Left ventricle myocardium inferior (tissue), 1 donor: Measurements from ENCODE around the gene CLPTM1. TPM values are rescaled to one million over a fixed set of nuclear protein-coding genes. Genes with fewer than 3 reads are reported as not detected.
"Not testable (repeated sequence)": the region's sequence is repeated elsewhere in the genome, so short reads cannot be mapped to it uniquely, and the experiment has no call there.

Source experiments
- DNase-seq: peaks from one replicate; pipeline ENCODE4 v3.0.0-alpha.2; 2020
- H3K27ac ChIP-seq: fragments of 200-600 bp; replicated peaks from 2 replicates; pipeline ENCODE4 v1.8.0; 2021
- H3K27me3 ChIP-seq: fragments of 200-600 bp; 2 replicates; pipeline ENCODE4 v1.8.0; 2021; ENCODE audit warnings: low read depth
- H3K36me3 ChIP-seq: fragments of 200-600 bp; 2 replicates; pipeline ENCODE4 v1.8.0; 2021
- H3K4me1 ChIP-seq: fragments of 200-600 bp; 2 replicates; pipeline ENCODE4 v1.8.0; 2021
- H3K4me3 ChIP-seq: fragments of 200-600 bp; 2 replicates; pipeline ENCODE4 v1.8.0; 2021; ENCODE audit warnings: mild to moderate bottlenecking, moderate library complexity
- H3K9me3 ChIP-seq: fragments of 200-600 bp; replicated peaks from 2 replicates; pipeline ENCODE4 v1.8.0; 2021
- CTCF ChIP-seq: fragments of 200-600 bp; IDR thresholded peaks from 2 replicates; pipeline ENCODE4 v1.8.0; 2021; ENCODE audit warnings: antibody characterized with exemption, mild to moderate bottlenecking, borderline replicate concordance
- intact Hi-C: fragments of 100-400 bp; cut with micrococcal nuclease; formaldehyde crosslinking; loops from one replicate; pipeline ENCODE4 v1.11.0; 2022
- total RNA-seq: library from RNA; stranded (reverse); fragmentation: NEBNext Ultra II Directional; extraction: Animal tissue kit (Norgen Biotek cat#: 25700); gene quantifications from one replicate; pipeline ENCODE4 v1.2.1, GENCODE V29; 2021
- donor health status: DM: no; HTN: yes; CAD: no; lungs with severe emphysema.

CLPTM1 gene
- total RNA-seq, 1 donor from 2014 or later = 89.3 TPM

GRCh38 chr19:44993526-44993925 is 38.3 kb downstream of the CLPTM1 start:
- no peak overlapping the region for H3K4me3 ChIP-seq
- intact Hi-C loops = no loop called here
- no peaks in the 10 kb centered on the region for H3K4me1 ChIP-seq
- no peaks in the 10 kb centered on the region for H3K9me3 ChIP-seq
- peaks cover 52% of the 10 kb centered on the region for H3K36me3 ChIP-seq
- no peaks in the 10 kb centered on the region for H3K27me3 ChIP-seq
- TF ChIP-seq CTCF = no peak
- no peak for DNase-seq
- no peak overlapping the region for H3K27ac ChIP-seq

GRCh38 chr19:44993926-44994537 is 38.9 kb downstream of the CLPTM1 start:
- H3K9me3 ChIP-seq = no peaks in the 10 kb centered on the region
- no peak for DNase-seq
- peaks cover 47% of the 10 kb centered on the region for H3K36me3 ChIP-seq
- no peak overlapping the region for H3K27ac ChIP-seq
- H3K4me3 ChIP-seq = no peak overlapping the region
- no peaks in the 10 kb centered on the region for H3K27me3 ChIP-seq
- no peaks in the 10 kb centered on the region for H3K4me1 ChIP-seq
- intact Hi-C loops = no loop called here
- TF ChIP-seq CTCF = no peak

GRCh38 chr19:44998025-44998424 is 42.8 kb downstream of the CLPTM1 start:
- DNase-seq = no peak
- H3K9me3 ChIP-seq = no peaks in the 10 kb centered on the region
- intact Hi-C loops = no loop called here
- H3K4me1 ChIP-seq = peaks cover 14% of the 10 kb centered on the region
- H3K27ac ChIP-seq = no peak overlapping the region
- peaks cover 9% of the 10 kb centered on the region for H3K36me3 ChIP-seq
- no peaks in the 10 kb centered on the region for H3K27me3 ChIP-seq
- no peak overlapping the region for H3K4me3 ChIP-seq
- TF ChIP-seq CTCF = no peak

GRCh38 chr19:44999131-44999925 is 44.1 kb downstream of the CLPTM1 start:
- intact Hi-C loops, H3K27ac ChIP-seq, H3K36me3 ChIP-seq, H3K27me3 ChIP-seq, H3K9me3 ChIP-seq, H3K4me3 ChIP-seq, DNase-seq: not testable (repeated sequence)
- peaks cover 14% of the 10 kb centered on the region for H3K4me1 ChIP-seq

- peak overlapping the region; percentile 69 for H3K27ac ChIP-seq
- peaks cover 14% of the 10 kb centered on the region for H3K4me1 ChIP-seq
- H3K4me3 ChIP-seq = peak overlapping the region; percentile 90
- DNase-seq, H3K27me3 ChIP-seq, H3K36me3 ChIP-seq, intact Hi-C loops, H3K9me3 ChIP-seq: not testable (repeated sequence)
These were observed 45.5 kb downstream of the CLPTM1 start for GRCh38 chr19:45000665-45001064.

GRCh38 chr19:45001087-45001739 is 46.0 kb downstream of the CLPTM1 start, which contains the start of gene RELB:
Gene RELB, plus strand, starts transcription at chr19:45001464. Its CDS starts 116 bp downstream, at chr19:45001580.
- H3K9me3 ChIP-seq = no peaks in the 10 kb centered on the region
- H3K27me3 ChIP-seq = no peaks in the 10 kb centered on the region
- peaks cover 14% of the 10 kb centered on the region for H3K4me1 ChIP-seq
- peaks cover 5% of the 10 kb centered on the region for H3K36me3 ChIP-seq
- DNase-seq = peak; percentile 97
- no peak for TF ChIP-seq CTCF
- H3K4me3 ChIP-seq = peak within 1 kb of the TSS; percentile 90
- intact Hi-C loops = no loop called here
- H3K27ac ChIP-seq = peak within 1 kb of the TSS; percentile 99
